Right lobe of liver (tissue), 6 donors: ENCODE data around the gene CDH4. TPM values are rescaled to one million over a fixed set of nuclear protein-coding genes. Genes with fewer than 3 reads are reported as not detected.

Source experiments
- ATAC-seq, 4 donors: fragments of 200-7000 bp; cut with Tn5 transposase; one replicate each; pipeline ENCODE4 v1.9.1; 2020; ENCODE audit warnings: mild to moderate bottlenecking in 4 of 4, moderate library complexity in 4 of 4
- DNase-seq, 3 donors: peaks; one replicate each; pipeline ENCODE4 v3.0.0-alpha.2; 2020
- H3K27ac ChIP-seq, 3 donors: fragments of 200-600 bp; one replicate each; pipeline ENCODE4 v1.8.0; 2022
- H3K27me3 ChIP-seq, 2 donors: fragments of 200-600 bp; one replicate each; pipeline ENCODE4 v1.8.0; 2022
- H3K36me3 ChIP-seq, 4 donors: fragments of 200-600 bp; sonication (generic) in 1 of 4; one replicate each; pipeline versions ENCODE4 v1.5.1 to v1.8.0; 2017 to 2022; ENCODE audit warnings: control low read depth in 1 of 4
- H3K4me1 ChIP-seq, 4 donors: fragments of 200-600 bp; sonication (generic) in 1 of 4; one replicate each; pipeline versions ENCODE4 v1.5.1 to v1.8.0; 2017 to 2022; ENCODE audit warnings: control low read depth in 1 of 4
- H3K4me3 ChIP-seq, 3 donors: fragments of 200-600 bp; one replicate each; pipeline ENCODE4 v1.8.0; 2022
- H3K9me3 ChIP-seq, 4 donors: fragments of 200-600 bp; sonication (generic) in 1 of 4; one replicate each; pipeline versions ENCODE4 v1.5.1 to v1.8.0; 2017 to 2022; ENCODE audit warnings: control low read depth in 1 of 4
- CTCF ChIP-seq, 4 donors: fragments of 200-600 bp in 3 of 4; fragments of 450-650 bp in 1 of 4; IDR thresholded peaks; one replicate each; pipeline versions ENCODE4 v1.5.1 to v1.8.0; 2016 to 2022; ENCODE audit warnings: antibody characterized with exemption in 4 of 4, mild to moderate bottlenecking in 2 of 4
- POLR2A ChIP-seq: fragments of 450-650 bp; IDR thresholded peaks from one replicate; pipeline ENCODE4 v1.6.1; 2017; ENCODE audit warnings: antibody characterized with exemption, mild to moderate bottlenecking
- WGBS: methylation state at CpG from one replicate; pipeline ENCODE4 v1.1.6; 2018; ENCODE audit warnings: low coverage, low lambda C conversion rate; ENCODE audit not compliant: insufficient coverage; ENCODE audit errors: missing lambda C conversion rate; 5-methylcytosine and 5-hydroxymethylcytosine counted together
- intact Hi-C, 2 donors: fragments of 100-400 bp; cut with DNase I; formaldehyde crosslinking; loops; one replicate each; pipeline versions ENCODE4 v1.11.2 to v1.14.1; 2022
- total RNA-seq, 6 experiments: library from RNA; depleted of rRNA in 2 of 6; stranded (reverse); fragments of >200 nt in 2 of 6; fragmentation: NEBNext Ultra II Directional in 3 of 6; extraction: Animal tissue kit (Norgen Biotek cat#: 25700) in 3 of 6; gene quantifications; one replicate each; pipeline versions ENCODE4 v1.1.0 to v1.2.4, GENCODE V29; 2016 to 2023
- donor health status: DM: no; HTN: yes; CAD: no.
- donor health status: DM: no; HTN: no; CAD: no.
- donor health status: DM: no; HTN: no; CAD: no.
- donor health status: DM: no; HTN: yes; CAD: no.
- donor health status: DM: no; HTN: yes; CAD: no.

CDH4 gene
- total RNA-seq, 6 experiments from 2014 or later: 0.02 to 0.14 (median 0.09) TPM; not detected in 3

GRCh38 chr20:61917474-61918145, 665.5 kb downstream of the CDH4 start:
- no peaks in the 10 kb centered on the region for H3K27me3 ChIP-seq
- no peak for TF ChIP-seq CTCF (IDR thresholded peaks at IDR 0.05)
- TF ChIP-seq POLR2A: no peak
- H3K9me3 ChIP-seq: no peaks in the 10 kb centered on the region
- no peak overlapping the region for H3K27ac ChIP-seq
- 65% methylated on average over 13 of the region's 20 CpGs for WGBS
- no peak for DNase-seq
- intact Hi-C loops: no loop called here
- ATAC-seq: peak in 1 of 4 donors; percentile 28
- no peak overlapping the region for H3K4me3 ChIP-seq
- H3K36me3 ChIP-seq: no peaks in the 10 kb centered on the region
- no peaks in the 10 kb centered on the region for H3K4me1 ChIP-seq

DNA sequence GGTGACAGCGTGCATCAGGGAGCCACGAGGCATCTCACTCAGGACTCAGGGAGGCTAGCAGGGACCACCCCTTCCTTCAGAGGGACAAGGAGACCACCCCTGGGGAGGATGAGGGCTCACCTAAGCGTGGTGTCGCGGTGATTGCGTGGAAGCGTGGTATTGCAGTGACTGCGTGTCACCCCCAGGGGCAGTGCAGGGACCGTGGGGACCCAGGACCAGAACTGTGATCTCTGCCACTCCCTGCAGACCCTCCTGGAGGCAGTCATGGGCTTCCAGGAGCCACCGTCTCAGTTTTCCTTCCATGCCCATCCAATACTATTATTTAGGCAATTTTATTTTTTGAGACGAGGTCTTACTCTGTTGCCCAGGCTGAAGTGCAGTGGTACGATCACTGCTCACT, 666.5 kb downstream of the CDH4 start:
- Histone ChIP-seq H3K27ac (no peak overlapping the region), H3K4me3 (no peak overlapping the region), H3K36me3 (no peaks in the 10 kb centered on the region), H3K9me3 (no peaks in the 10 kb centered on the region), H3K4me1 (no peaks in the 10 kb centered on the region), H3K27me3 (no peaks in the 10 kb centered on the region)
- DNase-seq (no peak), ATAC-seq (no peak)
- intact Hi-C loops: no loop called here
- no peak for TF ChIP-seq CTCF (IDR thresholded peaks at IDR 0.05)
- TF ChIP-seq POLR2A: no peak
- WGBS: 66% methylated on average over 4 of the region's 12 CpGs

GRCh38 chr20:61919239-61919638, 667.2 kb downstream of the CDH4 start:
- TF ChIP-seq CTCF (IDR thresholded peaks at IDR 0.05): no peak
- TF ChIP-seq POLR2A: no peak
- Histone ChIP-seq H3K27ac (no peak overlapping the region), H3K36me3 (no peaks in the 10 kb centered on the region), H3K9me3 (no peaks in the 10 kb centered on the region), H3K27me3 (no peaks in the 10 kb centered on the region), H3K4me1 (no peaks in the 10 kb centered on the region), H3K4me3 (no peak overlapping the region)
- DNase-seq (no peak), ATAC-seq (no peak)
- intact Hi-C loops: no loop called here
- WGBS: 61% methylated on average over 3 of the region's 6 CpGs

- H3K4me1 ChIP-seq: no peaks in the 10 kb centered on the region
- no peak for TF ChIP-seq CTCF (IDR thresholded peaks at IDR 0.05)
- TF ChIP-seq POLR2A: no peak
- intact Hi-C loops: no loop called here
- 67% methylated on average over 42 of the region's 42 CpGs for WGBS
- no peaks in the 10 kb centered on the region for H3K9me3 ChIP-seq
- no peaks in the 10 kb centered on the region for H3K36me3 ChIP-seq
- ATAC-seq (no peak), DNase-seq (no peak)
- no peak overlapping the region for H3K4me3 ChIP-seq
- H3K27ac ChIP-seq: no peak overlapping the region
- H3K27me3 ChIP-seq: no peaks in the 10 kb centered on the region
Observed at GRCh38 chr20:61919675-61920365, 667.8 kb downstream of the CDH4 start.
